HepG2 (cell line): Measurements from ENCODE around the gene BMERB1. TPM values are rescaled to one million over a fixed set of nuclear protein-coding genes. Genes with fewer than 3 reads are reported as not detected.

Experiments
- ATAC-seq: fragments of 200-7000 bp; cut with Tn5 transposase; 3 replicates; pipeline ENCODE4 v1.9.1; 2020; ENCODE audit warnings: mild to moderate bottlenecking, moderate library complexity
- BruUV-seq: library from RNA; stranded (reverse); fragments of 400-500 nt; replicated peaks from 2 replicates; lab custom pipeline; 2021; lab: Mats Ljungman, UMichigan
- CTCF ChIA-PET: fragments of 300-600 bp; formaldehyde crosslinking; extraction: SDS; loops from one replicate; lab custom pipeline; 2021; ENCODE audit warnings: low total read pairs, inconsistent platforms, low intra/inter-chr PET ratio; lab: Yijun Ruan, JAX
- POLR2A ChIA-PET: fragments of 350-600 bp; sonication (Branson Sonifier 250); formaldehyde crosslinking; loops from one replicate; lab custom pipeline; 2020; ENCODE audit warnings: antibody characterized with exemption, inconsistent platforms; lab: Yijun Ruan, JAX
- DNase-seq: peaks from one replicate; pipeline ENCODE4 v3.0.0-alpha.2; 2015; ENCODE audit warnings: low spot score
- FAIRE-seq: peaks from 3 replicates; lab custom pipeline; 2011; peaks lifted over from hg19 to GRCh38; lab: Jason Lieb, UNC
- H2AFZ ChIP-seq: one replicate; pipeline ENCODE4 v1.6.1; 2011; ENCODE audit warnings: low read length, inconsistent platforms
- H3K27ac ChIP-seq: fragments of 300-600 bp; 3 replicates; pipeline ENCODE4 v1.8.0; 2011; ENCODE audit warnings: mixed run types, mild to moderate bottlenecking, mixed read lengths, low read length, inconsistent platforms; ENCODE audit not compliant: insufficient read depth; ENCODE audit errors: extremely low read length
- H3K27me3 ChIP-seq, 2 experiments: fragments of 200-600 bp in 1 of 2; 2 replicates in 1 of 2; 3 replicates in 1 of 2; pipeline versions ENCODE4 v1.6.0 to v1.8.0; 2011; ENCODE audit warnings: low read length in 2 of 2, mild to moderate bottlenecking in 2 of 2, moderate library complexity in 2 of 2, inconsistent platforms in 1 of 2; ENCODE audit not compliant: insufficient read depth in 2 of 2, control insufficient read depth in 1 of 2
- H3K36me3 ChIP-seq, 2 experiments: fragments of 200-600 bp in 1 of 2; replicated peaks in 1 of 2; 2 replicates in 1 of 2; 3 replicates in 1 of 2; pipeline versions ENCODE4 v1.5.1 to v1.8.0; 2011; ENCODE audit warnings: low read length in 2 of 2, inconsistent platforms in 1 of 2; ENCODE audit not compliant: insufficient read depth in 2 of 2, control insufficient read depth in 1 of 2
- H3K4me1 ChIP-seq: 2 replicates; pipeline ENCODE4 v1.5.1; 2012; ENCODE audit warnings: low read length, inconsistent platforms; ENCODE audit not compliant: insufficient read depth
- H3K4me2 ChIP-seq: 2 replicates; pipeline ENCODE4 v1.6.0; 2011; ENCODE audit warnings: low read depth, low read length, inconsistent platforms
- H3K4me3 ChIP-seq, 3 experiments: fragments of 200-600 bp in 1 of 3; sonication (generic), shearing (Covaris generic) in 1 of 3; replicated peaks in 1 of 3; 2 replicates each; pipeline ENCODE4 v1.5.1; 2011 to 2016; ENCODE audit warnings: low read length in 3 of 3, inconsistent platforms in 2 of 3, low read depth in 2 of 3, mild to moderate bottlenecking in 2 of 3, control low read depth in 1 of 3, mixed read lengths in 1 of 3; ENCODE audit not compliant: insufficient read depth in 1 of 3
- H3K79me2 ChIP-seq: one replicate; pipeline ENCODE4 v1.6.1; 2011; ENCODE audit warnings: low read length, inconsistent platforms; ENCODE audit not compliant: insufficient read depth
- H3K9ac ChIP-seq: 2 replicates; pipeline ENCODE4 v1.6.0; 2011; ENCODE audit warnings: mild to moderate bottlenecking, low read depth, low read length, inconsistent platforms; ENCODE audit not compliant: insufficient read depth
- H3K9me3 ChIP-seq: 2 replicates; pipeline ENCODE4 v1.5.1; 2012; ENCODE audit warnings: mild to moderate bottlenecking, low read length
- H4K20me1 ChIP-seq: 2 replicates; pipeline ENCODE4 v1.6.0; 2011; ENCODE audit warnings: inconsistent platforms, mild to moderate bottlenecking, low read length, moderate library complexity; ENCODE audit not compliant: insufficient read depth
- CREB3 ChIP-seq: sonication (generic); formaldehyde crosslinking; IDR thresholded peaks from 2 replicates; pipeline ENCODE4 v1.5.0; 2020; ENCODE audit warnings: missing genetic modification reagents
- LRRFIP1 ChIP-seq: sonication (generic); formaldehyde crosslinking; conservative IDR thresholded peaks from 2 replicates; pipeline ENCODE4 v1.4.0; 2020; ENCODE audit warnings: missing genetic modification reagents
- SNAPC5 ChIP-seq: sonication (generic); formaldehyde crosslinking; IDR thresholded peaks from 2 replicates; pipeline ENCODE4 v1.8.1; 2023; ENCODE audit warnings: mild to moderate bottlenecking, missing genetic modification reagents, borderline replicate concordance
- ZSCAN30 ChIP-seq: sonication (generic); formaldehyde crosslinking; IDR thresholded peaks from 2 replicates; pipeline ENCODE4 v1.5.0; 2020; ENCODE audit warnings: mild to moderate bottlenecking, missing genetic modification reagents
- WGBS: methylation state at CpG from one replicate; pipeline ENCODE4 v1.1.6; 2017; ENCODE audit warnings: low lambda C conversion rate; 5-methylcytosine and 5-hydroxymethylcytosine counted together
- in situ Hi-C: cut with HindIII; loops from 2 replicates; pipeline ENCODE4 v1.10.0; 2017; ENCODE audit warnings: low pct_unique_long_range_greater_than_20kb; ENCODE audit not compliant: extremely low pct_ligation_motif_present
- intact Hi-C: fragments of 100-400 bp; cut with micrococcal nuclease; formaldehyde crosslinking; loops from one replicate; pipeline ENCODE4 v1.10.0; 2022; ENCODE audit not compliant: unreplicated experiment
- polyA plus RNA-seq, 8 experiments: library from polyadenylated mRNA; depleted of rRNA in 3 of 8; stranded (reverse) in 7 of 8; unstranded in 1 of 8; fragments of >200 nt; fragmentation: Illumina TruSeq in 4 of 8; extraction: Trizol in 4 of 8; gene quantifications; 2 replicates each; pipeline versions ENCODE4 v1.2.1 to v1.2.3, GENCODE V29; 2011 to 2016; ENCODE audit warnings: low read depth in 4 of 8, missing spikeins in 1 of 8, mixed read lengths in 1 of 8; ENCODE audit not compliant: insufficient read depth in 1 of 8
- total RNA-seq, 5 experiments: library from RNA; depleted of rRNA; stranded (reverse); fragments of >200 nt; fragmentation: Illumina TruSeq; extraction: Trizol; gene quantifications; 2 replicates each; pipeline ENCODE4 v1.2.3, GENCODE V29; 2016; ENCODE audit warnings: low read depth in 1 of 5

Gene BMERB1
- total and polyA plus RNA-seq, 2 of the 13 experiments (the other 11 are each of a cell fraction or from before 2014, with no cell fraction given), result 1.4 TPM

GRCh38 chr16:15489016-15489415, 54.6 kb downstream of the BMERB1 start:
- in situ Hi-C loops (no loop called here), intact Hi-C loops (no loop called here)
- no peak for TF ChIP-seq CREB3 (CRISPR knock-in tag)
- TF ChIP-seq SNAPC5 (CRISPR knock-in tag), result 0 out of 2 replicates have a peak, but pooled peaks have one; percentile 5
- 0 out of 2 replicates have a peak, but pooled peaks have one; percentile 37 for TF ChIP-seq ZSCAN30 (CRISPR knock-in tag)
- TF ChIP-seq LRRFIP1 (CRISPR knock-in tag), result no peak
- TSS peak; percentile 99 for BruUV-seq
- Histone ChIP-seq H3K79me2 (no peaks in the 10 kb centered on the region), H3K27me3 (no peaks in the 10 kb centered on the region), H4K20me1 (no peaks in the 10 kb centered on the region), H3K36me3 (no peaks in the 10 kb centered on the region), H3K27ac (peak overlapping the region; percentile 29), H3K4me3 (no peak overlapping the region), H3K9ac (peak overlapping the region; percentile 54; the same call in 1 of the 2 replicates), H3K9me3 (no peaks in the 10 kb centered on the region), H2AFZ (peak overlapping the region; percentile 65), H3K4me1 (peaks cover 37% of the 10 kb centered on the region), H3K4me2 (peak overlapping the region; percentile 54)
- DNase-seq (no peak), ATAC-seq (peak; percentile 10; the same call in 1 of the 3 replicates), FAIRE-seq (no peak)
- WGBS, result 18% methylated on average over 3 of the region's 3 CpGs
- POLR2A ChIA-PET, result interaction anchor here (0.6 to 1.3 kb wide), 7 partner anchors 10 to 1592 kb away, joined by 3 to 8 read pairs (median 4); partner anchors contain the start of gene MARF1
- CTCF ChIA-PET, result no interaction called here
